GM23338 (cell line): ENCODE data around the gene UGT1A1. TPM values are rescaled to one million over a fixed set of nuclear protein-coding genes. Genes with fewer than 3 reads are reported as not detected.

Source experiments
- ATAC-seq: fragments of 200-7000 bp; cut with Tn5 transposase; 3 replicates; pipeline ENCODE4 v1.9.1; 2020
- DNase-seq: peaks from one replicate; pipeline ENCODE4 v3.0.0-alpha.2; 2015; ENCODE audit warnings: low spot score
- H2AFZ ChIP-seq: fragments of 200-600 bp; sonication (generic); 2 replicates; pipeline ENCODE4 v1.8.0; 2016; ENCODE audit warnings: antibody characterized with exemption, mild to moderate bottlenecking, moderate library complexity
- H3F3A ChIP-seq: fragments of 200-600 bp; sonication (generic); replicated peaks from 2 replicates; pipeline ENCODE4 v1.8.0; 2017; ENCODE audit warnings: antibody characterized with exemption, mixed run types, low read depth
- H3K27ac ChIP-seq: fragments of 200-600 bp; sonication (generic); 2 replicates; pipeline ENCODE4 v1.6.1; 2016; ENCODE audit warnings: low read depth
- H3K27me3 ChIP-seq: fragments of 200-600 bp; sonication (generic); 2 replicates; pipeline ENCODE4 v1.8.0; 2016; ENCODE audit warnings: mild to moderate bottlenecking, mixed run types, moderate library complexity; ENCODE audit not compliant: insufficient read depth
- H3K36me3 ChIP-seq: fragments of 200-600 bp; sonication (generic); 2 replicates; pipeline ENCODE4 v1.8.0; 2016; ENCODE audit warnings: mild to moderate bottlenecking; ENCODE audit not compliant: insufficient read depth
- H3K4me1 ChIP-seq: fragments of 200-600 bp; sonication (generic); 2 replicates; pipeline ENCODE4 v1.8.0; 2016; ENCODE audit warnings: mild to moderate bottlenecking, moderate library complexity; ENCODE audit not compliant: insufficient read depth
- H3K4me2 ChIP-seq: fragments of 200-600 bp; sonication (generic); 2 replicates; pipeline ENCODE4 v1.7.1; 2017; ENCODE audit warnings: mixed run types
- H3K4me3 ChIP-seq: fragments of 200-600 bp; sonication (generic); 2 replicates; pipeline ENCODE4 v1.6.1; 2016; ENCODE audit warnings: mixed run types
- H3K79me2 ChIP-seq: fragments of 200-600 bp; sonication (generic); replicated peaks from 2 replicates; pipeline ENCODE4 v1.8.0; 2017; ENCODE audit warnings: mild to moderate bottlenecking; ENCODE audit not compliant: insufficient read depth
- H3K9me2 ChIP-seq: fragments of 200-600 bp; sonication (generic); 2 replicates; pipeline ENCODE4 v1.8.0; 2017; ENCODE audit not compliant: insufficient read depth
- H4K20me1 ChIP-seq: fragments of 200-600 bp; sonication (generic); replicated peaks from 2 replicates; pipeline ENCODE4 v1.8.0; 2017; ENCODE audit warnings: mild to moderate bottlenecking; ENCODE audit not compliant: insufficient read depth
- H3K27ac Mint-ChIP-seq: 2 replicates; pipeline ENCODE4 v1.8.0; 2020; ENCODE audit warnings: inconsistent platforms, mild to moderate bottlenecking, moderate library complexity, mixed read lengths
- H3K27me3 Mint-ChIP-seq: 3 replicates; pipeline ENCODE4 v1.8.0; 2022; ENCODE audit warnings: low read depth, mild to moderate bottlenecking, moderate library complexity, mixed read lengths, inconsistent platforms; ENCODE audit not compliant: insufficient read depth, poor library complexity
- H3K36me3 Mint-ChIP-seq: 3 replicates; pipeline ENCODE4 v1.8.0; 2021; ENCODE audit warnings: low read depth, mild to moderate bottlenecking, inconsistent platforms, moderate library complexity, mixed read lengths
- H3K4me1 Mint-ChIP-seq: 3 replicates; pipeline ENCODE4 v1.8.0; 2020; ENCODE audit warnings: mild to moderate bottlenecking, inconsistent platforms, mixed read lengths
- H3K4me3 Mint-ChIP-seq: 3 replicates; pipeline ENCODE4 v1.8.0; 2021; ENCODE audit warnings: moderate library complexity, mild to moderate bottlenecking, inconsistent platforms, mixed read lengths
- H3K9me3 Mint-ChIP-seq: 3 replicates; pipeline ENCODE4 v1.8.0; 2020; ENCODE audit warnings: moderate library complexity, mild to moderate bottlenecking, inconsistent platforms, mixed read lengths
- CREB1 ChIP-seq: fragments of 250-450 bp; sonication (Bioruptor Pico); IDR thresholded peaks from 2 replicates; pipeline ENCODE4 v1.5.0; 2020; ENCODE audit warnings: low read depth, mild to moderate bottlenecking, moderate library complexity
- EZH2 ChIP-seq: fragments of 200-600 bp; sonication (generic); IDR thresholded peaks from one replicate; pipeline ENCODE4 v1.8.0; 2017; ENCODE audit warnings: antibody characterized with exemption, mild to moderate bottlenecking, low read depth; ENCODE audit not compliant: unreplicated experiment
- EZH2phosphoT487 ChIP-seq: fragments of 200-600 bp; sonication (generic); IDR thresholded peaks from one replicate; pipeline ENCODE4 v1.8.1; 2018; ENCODE audit warnings: antibody characterized with exemption; ENCODE audit not compliant: unreplicated experiment
- JUNB ChIP-seq: IDR thresholded peaks from one replicate; pipeline ENCODE4 v1.6.1; 2016; ENCODE audit warnings: antibody characterized with exemption; ENCODE audit not compliant: unreplicated experiment
- NANOG ChIP-seq: IDR thresholded peaks from 2 replicates; pipeline ENCODE4 v1.6.1; 2016; ENCODE audit warnings: antibody characterized with exemption, borderline replicate concordance
- POLR2AphosphoS5 ChIP-seq: IDR thresholded peaks from 2 replicates; pipeline ENCODE4 v1.6.1; 2016; ENCODE audit warnings: antibody characterized with exemption, low read depth
- STAT1 ChIP-seq: IDR thresholded peaks from one replicate; pipeline ENCODE4 v1.6.1; 2016; ENCODE audit warnings: antibody characterized with exemption; ENCODE audit not compliant: unreplicated experiment
- ZNF114 ChIP-seq: fragments of 250-450 bp; sonication (Bioruptor Pico); IDR thresholded peaks from 2 replicates; pipeline ENCODE4 v1.5.0; 2020; ENCODE audit warnings: mild to moderate bottlenecking, moderate library complexity
- ZNF331 ChIP-seq: fragments of 250-450 bp; sonication (Bioruptor Pico); IDR thresholded peaks from 2 replicates; pipeline ENCODE4 v1.5.0; 2020; ENCODE audit warnings: low read depth, mild to moderate bottlenecking, moderate library complexity
- ZNF462 ChIP-seq: fragments of 250-450 bp; sonication (Bioruptor Pico); IDR thresholded peaks from 2 replicates; pipeline ENCODE4 v1.5.0; 2020; ENCODE audit warnings: mild to moderate bottlenecking, moderate library complexity
- polyA plus RNA-seq: library from polyadenylated mRNA; unstranded; fragments of >200 nt; fragmentation: Nextera tagmentation; extraction: Ambion mirVana; gene quantifications from 2 replicates; pipeline ENCODE4 v1.2.1, GENCODE V29; 2016
- total RNA-seq: library from RNA; depleted of rRNA; stranded (reverse); fragments of >200 nt; shearing (Covaris generic); gene quantifications from 2 replicates; pipeline ENCODE4 v1.2.3, GENCODE V29; 2014
- TF ChIP-seq, protein P1 (sequence below): IDR thresholded peaks from one replicate; pipeline ENCODE4 v1.6.1; 2018; ENCODE audit warnings: antibody characterized with exemption; ENCODE audit not compliant: unreplicated experiment
- TF ChIP-seq, protein P2 (sequence below): IDR thresholded peaks from 2 replicates; pipeline ENCODE4 v1.6.1; 2016; ENCODE audit warnings: antibody characterized with exemption
- TF ChIP-seq, protein P3 (sequence below), 2 experiments: fragments of 200-600 bp in 1 of 2; sonication (generic) in 1 of 2; conservative IDR thresholded peaks; 2 replicates each; pipeline versions ENCODE4 v1.5.1 to v1.6.1; 2016 to 2017; ENCODE audit warnings: antibody characterized with exemption in 2 of 2, low read depth in 2 of 2, mild to moderate bottlenecking in 2 of 2, moderate library complexity in 1 of 2

The UGT1A1 gene
- total and polyA plus RNA-seq, 2 experiments from 2014 or later, result not detected

DNA sequence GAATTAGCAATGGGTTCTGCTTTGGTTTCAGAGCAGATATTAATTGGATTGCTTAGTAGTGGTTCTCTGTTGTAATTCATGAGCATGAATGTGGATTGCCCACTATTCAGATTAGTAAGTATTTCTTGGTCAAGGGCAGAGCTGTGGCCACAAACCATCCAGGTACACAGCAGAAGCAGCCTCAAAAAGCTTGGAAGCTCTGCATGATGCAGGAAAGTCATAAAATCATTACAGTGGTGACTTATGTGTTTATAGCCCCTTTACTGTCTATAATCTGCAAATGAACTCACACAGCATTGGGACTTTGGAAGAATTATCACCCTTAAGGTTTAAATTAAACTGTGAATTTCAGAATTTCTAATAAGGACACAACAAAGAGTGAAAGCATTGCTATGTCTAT, 1.9 kb upstream of the UGT1A1 start:
- no peak overlapping the region for H3K27ac ChIP-seq
- no peak overlapping the region for H2AFZ ChIP-seq
- no peaks in the 10 kb centered on the region for H3K27me3 ChIP-seq
- H3K79me2 ChIP-seq, result no peaks in the 10 kb centered on the region
- Mint-ChIP-seq H3K27me3 (no peaks in the 10 kb centered on the region), H3K4me1 (no peaks in the 10 kb centered on the region; the same call in 2 of the 3 replicates), H3K4me3 (no peak overlapping the region), H3K9me3 (peaks cover 7% of the 10 kb centered on the region; the same call in 1 of the 3 replicates), H3K36me3 (no peaks in the 10 kb centered on the region), H3K27ac (no peak overlapping the region)
- H3K4me2 ChIP-seq, result no peak overlapping the region
- ATAC-seq (no peak), DNase-seq (no peak)
- no peaks in the 10 kb centered on the region for H3K4me1 ChIP-seq
- H3K9me2 ChIP-seq, result no peaks in the 10 kb centered on the region; the same call in 1 of the 2 replicates
- no peak overlapping the region for H3K4me3 ChIP-seq
- H3F3A ChIP-seq, result no peaks in the 10 kb centered on the region
- no peaks in the 10 kb centered on the region for H4K20me1 ChIP-seq
- no peaks in the 10 kb centered on the region for H3K36me3 ChIP-seq
- TF ChIP-seq EZH2 (no peak), ZNF331 (no peak), NANOG (no peak), CREB1 (CRISPR knock-in tag) (no peak), ZNF114 (CRISPR knock-in tag) (no peak), POLR2AphosphoS5 (no peak), JUNB (no peak), STAT1 (no peak), ZNF462 (CRISPR knock-in tag) (no peak), EZH2phosphoT487 (no peak)
- TF ChIP-seq, protein P1, sequence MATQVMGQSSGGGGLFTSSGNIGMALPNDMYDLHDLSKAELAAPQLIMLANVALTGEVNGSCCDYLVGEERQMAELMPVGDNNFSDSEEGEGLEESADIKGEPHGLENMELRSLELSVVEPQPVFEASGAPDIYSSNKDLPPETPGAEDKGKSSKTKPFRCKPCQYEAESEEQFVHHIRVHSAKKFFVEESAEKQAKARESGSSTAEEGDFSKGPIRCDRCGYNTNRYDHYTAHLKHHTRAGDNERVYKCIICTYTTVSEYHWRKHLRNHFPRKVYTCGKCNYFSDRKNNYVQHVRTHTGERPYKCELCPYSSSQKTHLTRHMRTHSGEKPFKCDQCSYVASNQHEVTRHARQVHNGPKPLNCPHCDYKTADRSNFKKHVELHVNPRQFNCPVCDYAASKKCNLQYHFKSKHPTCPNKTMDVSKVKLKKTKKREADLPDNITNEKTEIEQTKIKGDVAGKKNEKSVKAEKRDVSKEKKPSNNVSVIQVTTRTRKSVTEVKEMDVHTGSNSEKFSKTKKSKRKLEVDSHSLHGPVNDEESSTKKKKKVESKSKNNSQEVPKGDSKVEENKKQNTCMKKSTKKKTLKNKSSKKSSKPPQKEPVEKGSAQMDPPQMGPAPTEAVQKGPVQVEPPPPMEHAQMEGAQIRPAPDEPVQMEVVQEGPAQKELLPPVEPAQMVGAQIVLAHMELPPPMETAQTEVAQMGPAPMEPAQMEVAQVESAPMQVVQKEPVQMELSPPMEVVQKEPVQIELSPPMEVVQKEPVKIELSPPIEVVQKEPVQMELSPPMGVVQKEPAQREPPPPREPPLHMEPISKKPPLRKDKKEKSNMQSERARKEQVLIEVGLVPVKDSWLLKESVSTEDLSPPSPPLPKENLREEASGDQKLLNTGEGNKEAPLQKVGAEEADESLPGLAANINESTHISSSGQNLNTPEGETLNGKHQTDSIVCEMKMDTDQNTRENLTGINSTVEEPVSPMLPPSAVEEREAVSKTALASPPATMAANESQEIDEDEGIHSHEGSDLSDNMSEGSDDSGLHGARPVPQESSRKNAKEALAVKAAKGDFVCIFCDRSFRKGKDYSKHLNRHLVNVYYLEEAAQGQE, result no peak
- TF ChIP-seq, protein P2, sequence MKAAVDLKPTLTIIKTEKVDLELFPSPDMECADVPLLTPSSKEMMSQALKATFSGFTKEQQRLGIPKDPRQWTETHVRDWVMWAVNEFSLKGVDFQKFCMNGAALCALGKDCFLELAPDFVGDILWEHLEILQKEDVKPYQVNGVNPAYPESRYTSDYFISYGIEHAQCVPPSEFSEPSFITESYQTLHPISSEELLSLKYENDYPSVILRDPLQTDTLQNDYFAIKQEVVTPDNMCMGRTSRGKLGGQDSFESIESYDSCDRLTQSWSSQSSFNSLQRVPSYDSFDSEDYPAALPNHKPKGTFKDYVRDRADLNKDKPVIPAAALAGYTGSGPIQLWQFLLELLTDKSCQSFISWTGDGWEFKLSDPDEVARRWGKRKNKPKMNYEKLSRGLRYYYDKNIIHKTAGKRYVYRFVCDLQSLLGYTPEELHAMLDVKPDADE, result no peak
- TF ChIP-seq, protein P3, sequence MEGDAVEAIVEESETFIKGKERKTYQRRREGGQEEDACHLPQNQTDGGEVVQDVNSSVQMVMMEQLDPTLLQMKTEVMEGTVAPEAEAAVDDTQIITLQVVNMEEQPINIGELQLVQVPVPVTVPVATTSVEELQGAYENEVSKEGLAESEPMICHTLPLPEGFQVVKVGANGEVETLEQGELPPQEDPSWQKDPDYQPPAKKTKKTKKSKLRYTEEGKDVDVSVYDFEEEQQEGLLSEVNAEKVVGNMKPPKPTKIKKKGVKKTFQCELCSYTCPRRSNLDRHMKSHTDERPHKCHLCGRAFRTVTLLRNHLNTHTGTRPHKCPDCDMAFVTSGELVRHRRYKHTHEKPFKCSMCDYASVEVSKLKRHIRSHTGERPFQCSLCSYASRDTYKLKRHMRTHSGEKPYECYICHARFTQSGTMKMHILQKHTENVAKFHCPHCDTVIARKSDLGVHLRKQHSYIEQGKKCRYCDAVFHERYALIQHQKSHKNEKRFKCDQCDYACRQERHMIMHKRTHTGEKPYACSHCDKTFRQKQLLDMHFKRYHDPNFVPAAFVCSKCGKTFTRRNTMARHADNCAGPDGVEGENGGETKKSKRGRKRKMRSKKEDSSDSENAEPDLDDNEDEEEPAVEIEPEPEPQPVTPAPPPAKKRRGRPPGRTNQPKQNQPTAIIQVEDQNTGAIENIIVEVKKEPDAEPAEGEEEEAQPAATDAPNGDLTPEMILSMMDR (conservative IDR thresholded peaks at IDR 0.05; ENCODE audit: low read depth in 2 of 2), result no peak
